ENCODE results near the gene NUMB. TPM values are rescaled to one million over a fixed set of nuclear protein-coding genes. Genes with fewer than 3 reads are reported as not detected.

The NUMB gene
- total RNA-seq, 2 experiments from 2014 or later: 18.6 to 87.8 TPM

DNA sequence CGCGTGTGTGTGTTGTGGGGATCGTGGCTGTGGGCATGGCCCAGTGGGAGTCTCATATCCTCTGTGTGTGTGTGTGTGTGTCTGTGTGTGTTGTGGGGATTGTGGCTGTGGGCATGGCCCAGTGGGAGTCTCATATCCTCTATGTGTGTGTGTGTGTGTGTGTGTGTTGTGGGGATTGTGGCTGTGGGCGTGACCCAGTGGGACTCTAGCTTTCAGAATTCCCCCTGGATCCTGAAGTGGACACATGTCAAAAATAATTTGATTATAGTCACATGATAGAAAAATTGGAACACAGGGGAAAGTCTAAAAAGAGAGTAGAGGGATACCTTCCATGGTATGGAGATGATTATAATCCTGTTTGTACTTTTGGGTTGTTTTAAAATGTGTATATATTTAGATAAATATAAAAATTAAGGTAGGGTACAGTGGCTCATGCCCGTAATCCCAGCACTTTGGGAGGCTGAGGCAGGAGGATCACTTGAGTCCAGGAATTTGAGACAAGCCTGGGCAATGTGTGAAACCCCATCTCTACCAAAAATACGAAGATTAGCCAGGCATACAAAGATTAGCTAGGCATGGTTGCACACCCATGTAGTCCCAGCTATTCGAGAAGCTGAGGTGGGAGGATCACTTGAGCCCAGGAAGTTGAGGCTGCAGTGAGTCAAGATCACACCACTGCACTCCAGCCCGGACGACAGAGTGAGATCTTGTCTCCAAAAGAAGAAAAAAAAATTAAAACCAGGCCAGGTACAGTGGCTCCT is 210.1 kb downstream of the NUMB start:
- CTCF ChIA-PET (ENCODE audit: unreplicated experiment): no interaction called here
- intact Hi-C loops (cut with micrococcal nuclease; ENCODE audit: unreplicated experiment): no loop called here
- no peaks in the 10 kb centered on the region for H4K20me1 ChIP-seq (ENCODE audit: insufficient read depth, low read length)

DNA sequence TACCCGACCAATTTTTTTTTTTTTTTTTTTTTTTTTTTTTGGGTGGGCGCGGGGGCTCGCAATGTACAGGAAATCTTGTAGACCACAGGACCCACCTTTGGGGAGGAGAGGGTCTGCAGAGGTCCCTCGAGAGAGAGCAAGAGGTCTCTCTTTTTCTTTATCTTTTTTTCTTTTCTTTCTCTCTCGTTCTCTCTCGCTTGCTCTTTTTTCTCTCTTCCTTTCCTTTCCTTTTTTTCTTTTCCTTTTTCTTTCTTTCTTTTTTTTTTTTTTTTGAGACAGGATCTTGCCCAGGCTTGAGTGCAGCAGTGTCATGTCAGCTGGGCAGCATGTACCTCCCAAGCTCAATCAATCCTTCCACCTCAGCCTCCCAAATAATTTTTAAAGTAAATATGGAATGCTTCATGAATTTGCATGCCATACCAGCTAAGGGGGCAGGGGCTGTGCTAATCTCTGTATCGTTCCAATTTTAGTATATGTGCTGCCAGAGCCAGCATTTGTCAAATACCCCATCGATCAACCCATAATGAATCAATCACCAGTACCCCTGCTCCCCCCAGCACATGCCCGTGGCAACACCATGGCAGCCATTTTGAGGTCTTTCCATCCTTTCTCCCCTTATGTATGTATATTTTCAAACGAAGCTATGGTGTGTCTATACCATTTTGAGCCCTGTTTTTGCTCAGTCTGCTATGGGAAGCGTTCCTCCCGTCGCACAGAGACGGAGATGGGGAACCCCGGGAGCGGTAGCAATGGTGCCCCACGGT is 211.8 kb downstream of the NUMB start:
- Histone ChIP-seq H3K9me2 (ENCODE audit: insufficient read depth, low read length) (no peaks in the 10 kb centered on the region), H4K20me1 (ENCODE audit: insufficient read depth, low read length) (no peaks in the 10 kb centered on the region), H2AFZ (ENCODE audit: low read length) (peak overlapping the region; percentile 53), H3K4me2 (ENCODE audit: low read length) (peak overlapping the region; percentile 80), H3K4me3 (ENCODE audit: low read depth, low read length, poor library complexity, severe bottlenecking) (peak overlapping the region; percentile 69), H3K4me1 (ENCODE audit: insufficient read depth, low read length, poor library complexity, severe bottlenecking) (peaks cover 64% of the 10 kb centered on the region), H3K9me3 (ENCODE audit: low read length) (no peaks in the 10 kb centered on the region), H3K79me2 (ENCODE audit: insufficient read depth, low read depth, low read length) (no peaks in the 10 kb centered on the region), H3K27ac (ENCODE audit: low read depth, low read length, poor library complexity, severe bottlenecking) (peak overlapping the region; percentile 81), H3K36me3 (ENCODE audit: insufficient read depth, low read length) (no peaks in the 10 kb centered on the region)
- ChIA-PET POLR2A (no interaction called here), CTCF (ENCODE audit: unreplicated experiment) (interaction anchor here (0.5 kb wide), 1 partner anchor 109 kb away, joined by 4 read pairs; no protein-coding TSS in a partner anchor)
- BruUV-seq (replicated peaks): no TSS peak
- TF ChIP-seq, protein P1, sequence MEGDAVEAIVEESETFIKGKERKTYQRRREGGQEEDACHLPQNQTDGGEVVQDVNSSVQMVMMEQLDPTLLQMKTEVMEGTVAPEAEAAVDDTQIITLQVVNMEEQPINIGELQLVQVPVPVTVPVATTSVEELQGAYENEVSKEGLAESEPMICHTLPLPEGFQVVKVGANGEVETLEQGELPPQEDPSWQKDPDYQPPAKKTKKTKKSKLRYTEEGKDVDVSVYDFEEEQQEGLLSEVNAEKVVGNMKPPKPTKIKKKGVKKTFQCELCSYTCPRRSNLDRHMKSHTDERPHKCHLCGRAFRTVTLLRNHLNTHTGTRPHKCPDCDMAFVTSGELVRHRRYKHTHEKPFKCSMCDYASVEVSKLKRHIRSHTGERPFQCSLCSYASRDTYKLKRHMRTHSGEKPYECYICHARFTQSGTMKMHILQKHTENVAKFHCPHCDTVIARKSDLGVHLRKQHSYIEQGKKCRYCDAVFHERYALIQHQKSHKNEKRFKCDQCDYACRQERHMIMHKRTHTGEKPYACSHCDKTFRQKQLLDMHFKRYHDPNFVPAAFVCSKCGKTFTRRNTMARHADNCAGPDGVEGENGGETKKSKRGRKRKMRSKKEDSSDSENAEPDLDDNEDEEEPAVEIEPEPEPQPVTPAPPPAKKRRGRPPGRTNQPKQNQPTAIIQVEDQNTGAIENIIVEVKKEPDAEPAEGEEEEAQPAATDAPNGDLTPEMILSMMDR (conservative IDR thresholded peaks at IDR 0.05; ENCODE audit: low read length): no peak
- no peak for TF ChIP-seq EZH2phosphoT487 (IDR thresholded peaks at IDR 0.05; ENCODE audit: borderline replicate concordance, low read depth, low read length)
- no peak for DNase-seq (ENCODE audit: low spot score)
- intact Hi-C loops (cut with micrococcal nuclease; ENCODE audit: unreplicated experiment): no loop called here

More for the DNA sequence above, 210.1 kb downstream of the NUMB start:
- POLR2A ChIA-PET: interaction anchor here (0.6 to 0.7 kb wide), 5 partner anchors 8 to 237 kb away, joined by 3 to 4 read pairs (median 3); partner anchors contain the start of gene PSEN1
- no peak for TF ChIP-seq EZH2phosphoT487 (IDR thresholded peaks at IDR 0.05; ENCODE audit: borderline replicate concordance, low read depth, low read length)
- TF ChIP-seq, protein P1 (conservative IDR thresholded peaks at IDR 0.05; ENCODE audit: low read length): no peak
- peak; percentile 83 for DNase-seq (ENCODE audit: low spot score)
- Histone ChIP-seq H3K4me3 (ENCODE audit: low read depth, low read length, poor library complexity, severe bottlenecking) (peak overlapping the region; percentile 48), H3K9me3 (ENCODE audit: low read length) (no peaks in the 10 kb centered on the region), H3K9me2 (ENCODE audit: insufficient read depth, low read length) (no peaks in the 10 kb centered on the region), H3K36me3 (ENCODE audit: insufficient read depth, low read length) (no peaks in the 10 kb centered on the region), H3K4me1 (ENCODE audit: insufficient read depth, low read length, poor library complexity, severe bottlenecking) (peaks cover 47% of the 10 kb centered on the region), H3K4me2 (ENCODE audit: low read length) (peak overlapping the region; percentile 80), H2AFZ (ENCODE audit: low read length) (peak overlapping the region; percentile 80), H3K27ac (ENCODE audit: low read depth, low read length, poor library complexity, severe bottlenecking) (peak overlapping the region; percentile 81), H3K79me2 (ENCODE audit: insufficient read depth, low read depth, low read length) (no peaks in the 10 kb centered on the region)
- BruUV-seq (replicated peaks): no TSS peak
